SK-N-SH (cell line): ENCODE data around the gene WNT2. TPM values are rescaled to one million over a fixed set of nuclear protein-coding genes. Genes with fewer than 3 reads are reported as not detected.

Experiments
- CTCF ChIA-PET: fragments of 300-600, 350-600 bp; formaldehyde crosslinking; extraction: SDS; loops from one replicate; lab custom pipeline; 2021; lab: Yijun Ruan, JAX
- POLR2A ChIA-PET: fragments of 350-600 bp; sonication (Branson Sonifier 250); formaldehyde crosslinking; extraction: SDS; loops from one replicate; lab custom pipeline; 2020; ENCODE audit warnings: antibody characterized with exemption, inconsistent platforms; lab: Yijun Ruan, JAX
- DNase-seq: peaks from one replicate; pipeline ENCODE4 v3.0.0; 2012
- H2AFZ ChIP-seq: fragments of 200-600 bp; sonication (generic); 2 replicates; pipeline ENCODE4 v1.8.1; 2016; ENCODE audit warnings: antibody characterized with exemption, mild to moderate bottlenecking, low read depth
- H3F3A ChIP-seq: fragments of 200-600 bp; sonication (generic); replicated peaks from 2 replicates; pipeline ENCODE3; 2016; ENCODE audit warnings: antibody characterized with exemption, mild to moderate bottlenecking; ENCODE audit not compliant: insufficient read depth
- H3K27ac ChIP-seq, 2 experiments: fragments of 200-500 bp in 1 of 2; fragments of 200-600 bp in 1 of 2; sonication (Bioruptor generic) in 1 of 2; sonication (generic), shearing (Covaris generic) in 1 of 2; 2 replicates each; pipeline versions ENCODE4 v1.5.1 to v1.6.1; 2014 to 2016; ENCODE audit warnings: low read depth in 2 of 2, inconsistent platforms in 1 of 2, low read length in 1 of 2, mild to moderate bottlenecking in 1 of 2, mixed read lengths in 1 of 2
- H3K27me3 ChIP-seq: fragments of 200-600 bp; sonication (generic), shearing (Covaris generic); 2 replicates; pipeline ENCODE4 v1.6.1; 2016; ENCODE audit warnings: mixed run types; ENCODE audit not compliant: insufficient read depth
- H3K36me3 ChIP-seq, 2 experiments: fragments of 200-500 bp in 1 of 2; fragments of 200-600 bp in 1 of 2; sonication (Bioruptor generic) in 1 of 2; sonication (generic) in 1 of 2; replicated peaks in 1 of 2; 2 replicates each; pipeline versions ENCODE3 to v1.5.1; 2014 to 2016; ENCODE audit warnings: low read length in 1 of 2, mild to moderate bottlenecking in 1 of 2; ENCODE audit not compliant: insufficient read depth in 2 of 2, control insufficient read depth in 1 of 2
- H3K4me1 ChIP-seq, 2 experiments: fragments of 200-500 bp in 1 of 2; fragments of 200-600 bp in 1 of 2; sonication (Bioruptor generic) in 1 of 2; sonication (generic), shearing (Covaris generic) in 1 of 2; 2 replicates each; pipeline versions ENCODE4 v1.5.1 to v1.6.1; 2014 to 2016; ENCODE audit warnings: low read depth in 1 of 2, low read length in 1 of 2, mixed run types in 1 of 2; ENCODE audit not compliant: insufficient read depth in 2 of 2, control insufficient read depth in 1 of 2
- H3K4me2 ChIP-seq: fragments of 200-600 bp; sonication (generic), shearing (Covaris generic); 2 replicates; pipeline ENCODE4 v1.6.1; 2017; ENCODE audit warnings: mixed run types
- H3K4me3 ChIP-seq, 2 experiments: fragments of 200-500 bp in 1 of 2; fragments of 200-600 bp in 1 of 2; sonication (Bioruptor generic) in 1 of 2; sonication (generic), shearing (Covaris generic) in 1 of 2; 2 replicates each; pipeline versions ENCODE4 v1.5.1 to v1.8.1; 2014 to 2016; ENCODE audit warnings: low read depth in 2 of 2, inconsistent platforms in 1 of 2, low read length in 1 of 2, mild to moderate bottlenecking in 1 of 2, mixed read lengths in 1 of 2, moderate library complexity in 1 of 2
- H3K79me2 ChIP-seq: fragments of 200-600 bp; sonication (generic); 2 replicates; pipeline ENCODE4 v1.8.1; 2017; ENCODE audit warnings: mild to moderate bottlenecking; ENCODE audit not compliant: insufficient read depth
- H3K9ac ChIP-seq: fragments of 200-600 bp; sonication (generic); 2 replicates; pipeline ENCODE4 v1.6.1; 2017; ENCODE audit warnings: mixed run types
- H3K9me2 ChIP-seq: fragments of 200-600 bp; sonication (generic); 2 replicates; pipeline ENCODE4 v1.6.1; 2017; ENCODE audit warnings: mixed run types
- H3K9me3 ChIP-seq: fragments of 200-600 bp; sonication (generic); 2 replicates; pipeline ENCODE4 v1.6.1; 2017; ENCODE audit warnings: mixed run types, mild to moderate bottlenecking, moderate library complexity
- H4K20me1 ChIP-seq: fragments of 200-600 bp; sonication (generic); 2 replicates; pipeline ENCODE4 v1.6.1; 2017; ENCODE audit warnings: mild to moderate bottlenecking, mixed run types; ENCODE audit not compliant: insufficient read depth
- CHD2 ChIP-seq: fragments of 150-350 bp; IDR thresholded peaks from 2 replicates; pipeline ENCODE4 v1.6.1; 2018; ENCODE audit warnings: low read length; ENCODE audit not compliant: partially characterized antibody
- CTCF ChIP-seq: fragments of 200-600 bp; sonication (generic); IDR thresholded peaks from 2 replicates; pipeline ENCODE4 v1.6.1; 2017; ENCODE audit warnings: antibody characterized with exemption, mild to moderate bottlenecking, moderate library complexity
- EZH2phosphoT487 ChIP-seq: fragments of 200-600 bp; sonication (generic); IDR thresholded peaks from 2 replicates; pipeline ENCODE4 v1.6.1; 2017; ENCODE audit warnings: low read depth, mixed run types, mild to moderate bottlenecking, antibody characterized with exemption, moderate library complexity, borderline replicate concordance
- FOXJ3 ChIP-seq: sonication (generic); formaldehyde crosslinking; IDR thresholded peaks from 2 replicates; pipeline ENCODE4 v1.5.1; 2020; ENCODE audit warnings: mild to moderate bottlenecking, missing genetic modification reagents
- FOXM1 ChIP-seq: IDR thresholded peaks from 2 replicates; pipeline ENCODE4 v1.4.0; 2012; ENCODE audit warnings: low read depth, mild to moderate bottlenecking
- MXI1 ChIP-seq: IDR thresholded peaks from 2 replicates; pipeline ENCODE4 v1.6.1; 2012; ENCODE audit warnings: mild to moderate bottlenecking, low read depth, low read length, improper control_type of control experiment
- POLR2AphosphoS5 ChIP-seq: IDR thresholded peaks from 2 replicates; pipeline ENCODE4 v1.6.1; 2012; ENCODE audit warnings: low read depth, low read length
- RAD21 ChIP-seq: IDR thresholded peaks from 2 replicates; pipeline ENCODE4 v1.6.1; 2012; ENCODE audit warnings: mild to moderate bottlenecking, low read length
- RCOR1 ChIP-seq: fragments of 150-350 bp; IDR thresholded peaks from 2 replicates; pipeline ENCODE4 v1.6.1; 2017; ENCODE audit warnings: antibody characterized with exemption, low read length
- REST ChIP-seq: IDR thresholded peaks from 2 replicates; pipeline ENCODE4 v1.6.1; 2012; ENCODE audit warnings: mild to moderate bottlenecking, low read depth, low read length, moderate library complexity
- RFX5 ChIP-seq: IDR thresholded peaks from 2 replicates; pipeline ENCODE4 v1.6.1; 2012; ENCODE audit warnings: mild to moderate bottlenecking, improper control_type of control experiment, low read length
- RXRA ChIP-seq: IDR thresholded peaks from 2 replicates; pipeline ENCODE4 v1.4.0; 2012; ENCODE audit warnings: low read depth, mild to moderate bottlenecking, borderline replicate concordance
- SMC3 ChIP-seq: IDR thresholded peaks from 2 replicates; pipeline ENCODE4 v1.6.1; 2012; ENCODE audit warnings: low read depth, low read length, improper control_type of control experiment
- TAF1 ChIP-seq: IDR thresholded peaks from 2 replicates; pipeline ENCODE4 v1.6.1; 2012; ENCODE audit warnings: low read depth, mild to moderate bottlenecking, low read length, moderate library complexity, borderline replicate concordance
- TEAD4 ChIP-seq: IDR thresholded peaks from 2 replicates; pipeline ENCODE4 v1.4.0; 2012; ENCODE audit warnings: mild to moderate bottlenecking, borderline replicate concordance; ENCODE audit not compliant: insufficient read depth
- YY1 ChIP-seq: IDR thresholded peaks from 2 replicates; pipeline ENCODE4 v1.4.0; 2012; ENCODE audit warnings: low read depth, mild to moderate bottlenecking
- WGBS: methylation state at CpG from one replicate; pipeline ENCODE4 v1.1.6; 2017; ENCODE audit warnings: low lambda C conversion rate; 5-methylcytosine and 5-hydroxymethylcytosine counted together
- polyA plus RNA-seq, 3 experiments: library from polyadenylated mRNA; depleted of rRNA; stranded (reverse); fragments of >200 nt; gene quantifications; 2 replicates each; pipeline ENCODE4 v1.2.3, GENCODE V29; 2012

Gene WNT2
- polyA plus RNA-seq, 1 of the 3 experiments (the other 2 are of a cell fraction): not detected

GRCh38 chr7:117279203-117279602 is 43.7 kb downstream of the WNT2 start:
- Histone ChIP-seq H3K27ac (no peak overlapping the region), H3K9me2 (no peaks in the 10 kb centered on the region), H2AFZ (no peak overlapping the region), H3K4me1 (no peaks in the 10 kb centered on the region), H3K27me3 (no peaks in the 10 kb centered on the region), H3K9ac (no peak overlapping the region), H3K4me3 (no peak overlapping the region), H3K9me3 (no peaks in the 10 kb centered on the region), H4K20me1 (no peaks in the 10 kb centered on the region), H3K79me2 (no peaks in the 10 kb centered on the region), H3K4me2 (no peak overlapping the region), H3F3A (no peaks in the 10 kb centered on the region), H3K36me3 (no peaks in the 10 kb centered on the region)
- DNase-seq: no peak
- 70% methylated on average over 2 of the region's 2 CpGs for WGBS
- TF ChIP-seq TAF1 (no peak), REST (no peak), RXRA (no peak), RCOR1 (no peak), TEAD4 (no peak), MXI1 (no peak), CHD2 (no peak), RFX5 (no peak), YY1 (no peak), FOXM1 (no peak), POLR2AphosphoS5 (no peak)
- ChIA-PET CTCF (interaction anchor here (0.9 to 1.3 kb wide), 2 partner anchors 24 to 27 kb away, joined by 3 read pairs; no protein-coding TSS in a partner anchor), POLR2A (no interaction called here)

GRCh38 chr7:117278040-117278439 is 44.8 kb downstream of the WNT2 start:
- Histone ChIP-seq H3K79me2 (no peaks in the 10 kb centered on the region), H3K36me3 (no peaks in the 10 kb centered on the region), H3K27ac (no peak overlapping the region), H3K9me3 (no peaks in the 10 kb centered on the region), H2AFZ (no peak overlapping the region), H3K9ac (no peak overlapping the region), H3K4me3 (no peak overlapping the region), H3F3A (no peaks in the 10 kb centered on the region), H3K4me1 (no peaks in the 10 kb centered on the region), H3K4me2 (no peak overlapping the region), H4K20me1 (no peaks in the 10 kb centered on the region), H3K9me2 (no peaks in the 10 kb centered on the region), H3K27me3 (no peaks in the 10 kb centered on the region)
- ChIA-PET CTCF (no interaction called here), POLR2A (no interaction called here)
- no peak for TF ChIP-seq EZH2phosphoT487
- TF ChIP-seq MXI1: no peak
- no peak for TF ChIP-seq RCOR1
- no peak for TF ChIP-seq RFX5
- TF ChIP-seq RAD21: no peak
- TF ChIP-seq FOXJ3 (CRISPR knock-in tag): no peak
- no peak for TF ChIP-seq CTCF
- TF ChIP-seq SMC3: no peak
- DNase-seq: no peak
- WGBS: 85% methylated on average over 10 of the region's 10 CpGs
